PFSK-1 (cell line): ENCODE results near the gene NR2E3.

ENCODE experiments used
- FOXP2 ChIP-seq: optimal IDR thresholded peaks from 2 replicates; pipeline ENCODE3; 2011; ENCODE audit warnings: borderline replicate concordance, control low read depth, inconsistent platforms; ENCODE audit not compliant: insufficient read depth; ENCODE audit errors: extremely low read length, extremely low read depth
- POLR2AphosphoS5 ChIP-seq: IDR thresholded peaks from 2 replicates; pipeline ENCODE4 v1.6.1; 2012; ENCODE audit warnings: low read depth, mild to moderate bottlenecking, control low read depth, low read length, moderate library complexity
- TF ChIP-seq, protein P1 (sequence below), 2 experiments: IDR thresholded peaks; 2 replicates each; pipeline versions ENCODE4 v1.6.1 to v1.8.0; 2011 to 2012; ENCODE audit warnings: low read depth in 2 of 2, low read length in 2 of 2, control low read depth in 1 of 2, inconsistent platforms in 1 of 2, mild to moderate bottlenecking in 1 of 2, moderate library complexity in 1 of 2; ENCODE audit not compliant: insufficient read depth in 1 of 2

- TF ChIP-seq POLR2AphosphoS5 (no peak), FOXP2 (no peak)
- TF ChIP-seq, protein P1, sequence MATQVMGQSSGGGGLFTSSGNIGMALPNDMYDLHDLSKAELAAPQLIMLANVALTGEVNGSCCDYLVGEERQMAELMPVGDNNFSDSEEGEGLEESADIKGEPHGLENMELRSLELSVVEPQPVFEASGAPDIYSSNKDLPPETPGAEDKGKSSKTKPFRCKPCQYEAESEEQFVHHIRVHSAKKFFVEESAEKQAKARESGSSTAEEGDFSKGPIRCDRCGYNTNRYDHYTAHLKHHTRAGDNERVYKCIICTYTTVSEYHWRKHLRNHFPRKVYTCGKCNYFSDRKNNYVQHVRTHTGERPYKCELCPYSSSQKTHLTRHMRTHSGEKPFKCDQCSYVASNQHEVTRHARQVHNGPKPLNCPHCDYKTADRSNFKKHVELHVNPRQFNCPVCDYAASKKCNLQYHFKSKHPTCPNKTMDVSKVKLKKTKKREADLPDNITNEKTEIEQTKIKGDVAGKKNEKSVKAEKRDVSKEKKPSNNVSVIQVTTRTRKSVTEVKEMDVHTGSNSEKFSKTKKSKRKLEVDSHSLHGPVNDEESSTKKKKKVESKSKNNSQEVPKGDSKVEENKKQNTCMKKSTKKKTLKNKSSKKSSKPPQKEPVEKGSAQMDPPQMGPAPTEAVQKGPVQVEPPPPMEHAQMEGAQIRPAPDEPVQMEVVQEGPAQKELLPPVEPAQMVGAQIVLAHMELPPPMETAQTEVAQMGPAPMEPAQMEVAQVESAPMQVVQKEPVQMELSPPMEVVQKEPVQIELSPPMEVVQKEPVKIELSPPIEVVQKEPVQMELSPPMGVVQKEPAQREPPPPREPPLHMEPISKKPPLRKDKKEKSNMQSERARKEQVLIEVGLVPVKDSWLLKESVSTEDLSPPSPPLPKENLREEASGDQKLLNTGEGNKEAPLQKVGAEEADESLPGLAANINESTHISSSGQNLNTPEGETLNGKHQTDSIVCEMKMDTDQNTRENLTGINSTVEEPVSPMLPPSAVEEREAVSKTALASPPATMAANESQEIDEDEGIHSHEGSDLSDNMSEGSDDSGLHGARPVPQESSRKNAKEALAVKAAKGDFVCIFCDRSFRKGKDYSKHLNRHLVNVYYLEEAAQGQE (IDR thresholded peaks at IDR 0.05; ENCODE audit: insufficient read depth in 1 of 2, low read depth in 2 of 2, low read length in 2 of 2) = no peak
Measured at GRCh38 chr15:71776304-71776703, 34.0 kb upstream of the NR2E3 start.
